ENCODE measurements around the gene KYAT1. TPM values are rescaled to one million over a fixed set of nuclear protein-coding genes. Genes with fewer than 3 reads are reported as not detected.
A peak's percentile ranks its signal among the peaks of the same experiment; 100 is the strongest.

The KYAT1 gene
- total and polyA plus RNA-seq, 8 donors: 1.1 to 5.2 (median 1.8) TPM

DNA sequence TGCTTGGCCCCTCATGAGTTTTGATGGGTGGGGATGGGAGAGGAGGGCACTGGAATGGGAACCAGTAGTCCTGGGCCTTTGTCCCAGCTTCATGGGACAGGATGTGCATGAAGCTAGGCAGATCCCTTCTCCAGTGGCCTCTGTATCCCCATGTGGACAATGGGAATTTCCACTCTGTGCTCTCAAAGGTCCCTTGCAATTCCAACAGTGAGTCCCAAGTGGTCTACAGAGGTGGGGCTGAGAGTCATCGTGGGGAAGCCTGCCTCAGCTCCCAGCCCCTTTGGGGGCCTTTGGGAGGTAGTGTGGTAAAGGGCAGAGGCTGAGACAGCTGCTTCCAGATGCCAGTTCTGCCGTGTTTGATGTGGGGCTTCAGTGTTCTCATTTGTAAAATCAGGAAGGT lies 37.2 kb upstream of the KYAT1 start:
- TF ChIP-seq, protein P1, sequence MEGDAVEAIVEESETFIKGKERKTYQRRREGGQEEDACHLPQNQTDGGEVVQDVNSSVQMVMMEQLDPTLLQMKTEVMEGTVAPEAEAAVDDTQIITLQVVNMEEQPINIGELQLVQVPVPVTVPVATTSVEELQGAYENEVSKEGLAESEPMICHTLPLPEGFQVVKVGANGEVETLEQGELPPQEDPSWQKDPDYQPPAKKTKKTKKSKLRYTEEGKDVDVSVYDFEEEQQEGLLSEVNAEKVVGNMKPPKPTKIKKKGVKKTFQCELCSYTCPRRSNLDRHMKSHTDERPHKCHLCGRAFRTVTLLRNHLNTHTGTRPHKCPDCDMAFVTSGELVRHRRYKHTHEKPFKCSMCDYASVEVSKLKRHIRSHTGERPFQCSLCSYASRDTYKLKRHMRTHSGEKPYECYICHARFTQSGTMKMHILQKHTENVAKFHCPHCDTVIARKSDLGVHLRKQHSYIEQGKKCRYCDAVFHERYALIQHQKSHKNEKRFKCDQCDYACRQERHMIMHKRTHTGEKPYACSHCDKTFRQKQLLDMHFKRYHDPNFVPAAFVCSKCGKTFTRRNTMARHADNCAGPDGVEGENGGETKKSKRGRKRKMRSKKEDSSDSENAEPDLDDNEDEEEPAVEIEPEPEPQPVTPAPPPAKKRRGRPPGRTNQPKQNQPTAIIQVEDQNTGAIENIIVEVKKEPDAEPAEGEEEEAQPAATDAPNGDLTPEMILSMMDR (IDR thresholded peaks at IDR 0.05): no peak
- DNase-seq: no peak
- no peaks in the 10 kb centered on the region for H3K27me3 ChIP-seq
- FAIRE-seq: no peak
- H3K27ac ChIP-seq: peak overlapping the region in 2 of 4 donors; percentile 86 to 89
- H3K9me3 ChIP-seq: no peaks in the 10 kb centered on the region
- H3K36me3 ChIP-seq: no peaks in the 10 kb centered on the region
- no peak overlapping the region for H3K4me3 ChIP-seq
- no peak for ATAC-seq
- 61 to 70% methylated on average over 2 of the region's 2 CpGs for WGBS, 2 donors
- peaks cover 27 to 44% (median 40%) of the 10 kb centered on the region in 3 donors for H3K4me1 ChIP-seq
- intact Hi-C loops (cut with DNase I): no loop called here

DNA sequence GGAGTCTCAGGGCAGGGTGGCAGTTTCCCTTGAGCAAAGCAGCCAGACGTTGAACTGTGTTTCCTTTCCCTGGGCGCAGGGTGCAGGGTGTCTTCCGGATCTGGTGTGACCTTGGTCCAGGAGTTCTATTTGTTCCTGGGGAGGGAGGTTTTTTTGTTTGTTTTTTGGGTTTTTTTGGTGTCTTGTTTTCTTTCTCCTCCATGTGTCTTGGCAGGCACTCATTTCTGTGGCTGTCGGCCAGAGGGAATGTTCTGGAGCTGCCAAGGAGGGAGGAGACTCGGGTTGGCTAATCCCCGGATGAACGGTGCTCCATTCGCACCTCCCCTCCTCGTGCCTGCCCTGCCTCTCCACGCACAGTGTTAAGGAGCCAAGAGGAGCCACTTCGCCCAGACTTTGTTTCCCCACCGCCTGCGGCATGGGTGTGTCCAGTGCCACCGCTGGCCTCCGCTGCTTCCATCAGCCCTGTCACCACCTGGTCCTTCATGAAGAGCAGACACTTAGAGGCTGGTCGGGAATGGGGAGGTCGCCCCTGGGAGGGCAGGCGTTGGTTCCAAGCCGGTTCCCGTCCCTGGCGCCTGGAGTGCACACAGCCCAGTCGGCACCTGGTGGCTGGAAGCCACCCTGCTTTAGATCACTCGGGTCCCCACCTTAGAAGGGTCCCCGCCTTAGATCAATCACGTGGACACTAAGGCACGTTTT lies 35.5 kb upstream of the KYAT1 start:
- no peaks in the 10 kb centered on the region for H3K36me3 ChIP-seq
- DNase-seq (peak; percentile 84 to 96 (median 94)), FAIRE-seq (no peak), ATAC-seq (peak; percentile 75 to 80 (median 76))
- TF ChIP-seq, protein P1 (IDR thresholded peaks at IDR 0.05): no peak
- no peaks in the 10 kb centered on the region for H3K9me3 ChIP-seq
- H3K27ac ChIP-seq: peak overlapping the region; percentile 73 to 92 (median 85)
- H3K4me1 ChIP-seq: peaks cover 27 to 44% (median 33%) of the 10 kb centered on the region in 3 donors
- WGBS, 2 donors: 34 to 39% methylated on average over 26 of the region's 26 CpGs
- intact Hi-C loops (cut with DNase I): no loop called here
- H3K4me3 ChIP-seq: peak overlapping the region in 1 of 4 donors; percentile 46
- no peaks in the 10 kb centered on the region for H3K27me3 ChIP-seq

DNA sequence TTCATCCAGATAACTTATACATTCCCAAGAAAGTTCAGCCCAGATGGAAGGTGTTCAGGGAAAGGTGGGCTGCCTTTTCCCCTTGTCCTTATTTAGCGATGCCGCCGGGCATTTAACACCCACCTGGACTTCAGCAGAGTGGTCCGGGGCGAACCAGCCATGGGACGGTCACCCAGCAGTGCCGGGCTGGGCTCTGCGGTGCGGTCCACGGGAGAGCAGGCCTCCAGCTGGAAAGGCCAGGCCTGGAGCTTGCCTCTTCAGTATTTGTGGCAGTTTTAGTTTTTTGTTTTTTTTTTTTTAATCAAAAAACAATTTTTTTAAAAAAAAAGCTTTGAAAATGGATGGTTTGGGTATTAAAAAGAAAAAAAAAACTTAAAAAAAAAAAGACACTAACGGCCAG lies 35.0 kb upstream of the KYAT1 start:
- TF ChIP-seq, protein P1 (IDR thresholded peaks at IDR 0.05): no peak
- DNase-seq: no peak
- Histone ChIP-seq H3K27ac (peak overlapping the region; percentile 73 to 92 (median 85)), H3K36me3 (no peaks in the 10 kb centered on the region), H3K4me3 (peak overlapping the region in 3 of 4 donors; percentile 17 to 46 (median 30)), H3K9me3 (no peaks in the 10 kb centered on the region), H3K27me3 (no peaks in the 10 kb centered on the region), H3K4me1 (peaks cover 27 to 44% (median 33%) of the 10 kb centered on the region in 3 donors)
- FAIRE-seq: no peak
- ATAC-seq: peak; percentile 2 to 11 (median 4)
- WGBS, 2 donors: 57 to 72% methylated on average over 11 of the region's 11 CpGs
- intact Hi-C loops (cut with DNase I): no loop called here

DNA sequence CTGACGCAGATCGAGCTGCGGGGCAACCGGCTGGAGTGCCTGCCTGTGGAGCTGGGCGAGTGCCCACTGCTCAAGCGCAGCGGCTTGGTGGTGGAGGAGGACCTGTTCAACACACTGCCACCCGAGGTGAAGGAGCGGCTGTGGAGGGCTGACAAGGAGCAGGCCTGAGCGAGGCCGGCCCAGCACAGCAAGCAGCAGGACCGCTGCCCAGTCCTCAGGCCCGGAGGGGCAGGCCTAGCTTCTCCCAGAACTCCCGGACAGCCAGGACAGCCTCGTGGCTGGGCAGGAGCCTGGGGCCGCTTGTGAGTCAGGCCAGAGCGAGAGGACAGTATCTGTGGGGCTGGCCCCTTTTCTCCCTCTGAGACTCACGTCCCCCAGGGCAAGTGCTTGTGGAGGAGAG lies 34.5 kb upstream of the KYAT1 start:
- peak; percentile 42 to 61 (median 47) for ATAC-seq
- TF ChIP-seq, protein P1 (IDR thresholded peaks at IDR 0.05): no peak
- 38 to 41% methylated on average over 13 to 18 of the region's 18 CpGs for WGBS, 2 donors
- no peaks in the 10 kb centered on the region for H3K36me3 ChIP-seq
- intact Hi-C loops (cut with DNase I): no loop called here
- no peak for FAIRE-seq
- H3K9me3 ChIP-seq: no peaks in the 10 kb centered on the region
- H3K4me1 ChIP-seq: peaks cover 27 to 40% (median 33%) of the 10 kb centered on the region in 3 donors
- peak overlapping the region in 3 of 4 donors; percentile 17 to 46 (median 30) for H3K4me3 ChIP-seq
- H3K27ac ChIP-seq: peak overlapping the region; percentile 73 to 92 (median 85)
- DNase-seq: peak; percentile 51 to 89 (median 65)
- H3K27me3 ChIP-seq: no peaks in the 10 kb centered on the region

Data from pancreas (tissue), 10 donors.